Motor neuron (in vitro differentiated cells): ENCODE results near the gene LYPD4. TPM values are rescaled to one million over a fixed set of nuclear protein-coding genes. Genes with fewer than 3 reads are reported as not detected.

Source experiments
- total RNA-seq, 8 experiments: library from RNA; unstranded; fragments of 300-600 nt; gene quantifications; 2 replicates each; pipeline versions ENCODE4 v1.2.3 to v1.2.4, GENCODE V29; 2022

The LYPD4 gene
- total RNA-seq, 8 experiments from 2014 or later, result 0.14 to 0.43 (median 0.25) TPM; not detected in 3

Other genes with a start within 250 kb of the LYPD4 start
- gene CEACAM4, start 217.6 kb downstream of the LYPD4 start, total RNA-seq, result under 1 TPM in 2 of 8 experiments, not detected in 6; 0.31 to 0.47 TPM
- under 1 TPM in 3 of 8 experiments, not detected in 5; 0.13 to 0.28 (median 0.21) TPM for gene CEACAM7, start 156.4 kb downstream of the LYPD4 start, total RNA-seq
- 1 to 10 TPM in 1 of 8 experiments, under 1 TPM in 2, not detected in 5; 0.13 to 1.0 (median 0.19) TPM for gene CEACAM5, start 136.1 kb downstream of the LYPD4 start, total RNA-seq
- under 1 TPM in 5 of 8 experiments, not detected in 3; 0.05 to 0.56 (median 0.14) TPM for gene CEACAM6, start 89.2 kb downstream of the LYPD4 start, total RNA-seq
- 1 to 10 TPM in 2 of 8 experiments, under 1 TPM in 1, not detected in 5; 0.25 to 1.4 (median 1.3) TPM for gene CEACAM3, start 48.1 kb downstream of the LYPD4 start, total RNA-seq
- under 1 TPM in 5 of 8 experiments, not detected in 3; 0.09 to 0.90 (median 0.13) TPM for gene DMRTC2, start 359 bp upstream of the LYPD4 start, total RNA-seq
- 1,000 to 10,000 TPM; 2,323 to 4,988 (median 4,056) TPM for gene RPS19, start 15.6 kb upstream of the LYPD4 start, total RNA-seq
- gene CD79A, start 32.6 kb upstream of the LYPD4 start, total RNA-seq, result 1 to 10 TPM in 1 of 8 experiments, under 1 TPM in 6, not detected in 1; 0.27 to 1.1 (median 0.41) TPM
- 10 to 100 TPM; 10.4 to 64.9 (median 24.2) TPM for gene ARHGEF1, start 38.5 kb upstream of the LYPD4 start, total RNA-seq
- 1 to 10 TPM in 2 of 8 experiments, under 1 TPM in 6; 0.25 to 1.8 (median 0.59) TPM for gene ERFL, start 83.8 kb upstream of the LYPD4 start, total RNA-seq
- 100 to 1,000 TPM in 6 of 8 experiments, 10 to 100 TPM in 2; 77.0 to 267 (median 181) TPM for gene RABAC1, start 114.6 kb upstream of the LYPD4 start, total RNA-seq
- gene ATP1A3, start 149.5 kb upstream of the LYPD4 start, total RNA-seq, result 100 to 1,000 TPM in 4 of 8 experiments, 10 to 100 TPM in 1, 1 to 10 TPM in 3; 2.4 to 243 (median 117) TPM
- 10 to 100 TPM in 3 of 8 experiments, 1 to 10 TPM in 3, under 1 TPM in 2; 0.41 to 19.5 (median 6.1) TPM for gene GRIK5, start 225.5 kb upstream of the LYPD4 start, total RNA-seq
- 10 to 100 TPM in 6 of 8 experiments, 1 to 10 TPM in 2; 7.4 to 17.4 (median 11.6) TPM for gene ZNF574, start 231.5 kb upstream of the LYPD4 start, total RNA-seq